HFF-Myc (cell line): ENCODE results near the gene NEK11.

ENCODE experiments used
- DNase-seq: peaks from one replicate; pipeline ENCODE4 v3.0.0-alpha.2; 2011; ENCODE audit warnings: low read depth; ENCODE audit errors: extremely low read depth
- H3K4me3 ChIP-seq: replicated peaks from 2 replicates; pipeline ENCODE4 v1.5.1; 2011; ENCODE audit warnings: low read depth, mild to moderate bottlenecking, control low read depth, low read length
- TF ChIP-seq, protein P1 (sequence below): IDR thresholded peaks from 2 replicates; pipeline ENCODE4 v1.5.1; 2012; ENCODE audit warnings: mild to moderate bottlenecking, low read depth, low read length, control low read depth; ENCODE audit errors: missing control alignments

NEK11 gene

GRCh38 chr3:131114256-131114655 is 87.6 kb downstream of the NEK11 start:
- no peak for DNase-seq
- no peak overlapping the region for H3K4me3 ChIP-seq
- TF ChIP-seq, protein P1, sequence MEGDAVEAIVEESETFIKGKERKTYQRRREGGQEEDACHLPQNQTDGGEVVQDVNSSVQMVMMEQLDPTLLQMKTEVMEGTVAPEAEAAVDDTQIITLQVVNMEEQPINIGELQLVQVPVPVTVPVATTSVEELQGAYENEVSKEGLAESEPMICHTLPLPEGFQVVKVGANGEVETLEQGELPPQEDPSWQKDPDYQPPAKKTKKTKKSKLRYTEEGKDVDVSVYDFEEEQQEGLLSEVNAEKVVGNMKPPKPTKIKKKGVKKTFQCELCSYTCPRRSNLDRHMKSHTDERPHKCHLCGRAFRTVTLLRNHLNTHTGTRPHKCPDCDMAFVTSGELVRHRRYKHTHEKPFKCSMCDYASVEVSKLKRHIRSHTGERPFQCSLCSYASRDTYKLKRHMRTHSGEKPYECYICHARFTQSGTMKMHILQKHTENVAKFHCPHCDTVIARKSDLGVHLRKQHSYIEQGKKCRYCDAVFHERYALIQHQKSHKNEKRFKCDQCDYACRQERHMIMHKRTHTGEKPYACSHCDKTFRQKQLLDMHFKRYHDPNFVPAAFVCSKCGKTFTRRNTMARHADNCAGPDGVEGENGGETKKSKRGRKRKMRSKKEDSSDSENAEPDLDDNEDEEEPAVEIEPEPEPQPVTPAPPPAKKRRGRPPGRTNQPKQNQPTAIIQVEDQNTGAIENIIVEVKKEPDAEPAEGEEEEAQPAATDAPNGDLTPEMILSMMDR = no peak

DNA sequence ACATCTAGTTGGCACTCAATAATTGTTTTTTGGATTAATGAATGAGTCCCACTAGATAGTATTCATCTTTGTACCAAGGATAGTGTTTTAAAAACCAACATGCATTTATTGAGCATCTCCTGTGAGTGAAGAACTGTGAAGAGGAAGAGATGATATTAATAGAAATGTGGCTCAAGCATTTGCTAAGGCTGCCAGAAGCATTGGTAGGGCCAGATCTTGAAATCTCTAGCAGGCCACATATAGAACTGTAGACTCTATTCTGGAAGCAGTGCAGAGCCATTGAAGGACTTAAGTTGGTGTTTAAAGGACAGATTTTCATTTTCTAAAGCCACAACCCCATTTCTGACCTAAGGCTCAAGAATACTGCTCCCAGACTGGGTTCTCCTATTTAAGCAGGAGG is 99.0 kb downstream of the NEK11 start:
- H3K4me3 ChIP-seq = no peak overlapping the region
- TF ChIP-seq, protein P1 = no peak
- no peak for DNase-seq

DNA sequence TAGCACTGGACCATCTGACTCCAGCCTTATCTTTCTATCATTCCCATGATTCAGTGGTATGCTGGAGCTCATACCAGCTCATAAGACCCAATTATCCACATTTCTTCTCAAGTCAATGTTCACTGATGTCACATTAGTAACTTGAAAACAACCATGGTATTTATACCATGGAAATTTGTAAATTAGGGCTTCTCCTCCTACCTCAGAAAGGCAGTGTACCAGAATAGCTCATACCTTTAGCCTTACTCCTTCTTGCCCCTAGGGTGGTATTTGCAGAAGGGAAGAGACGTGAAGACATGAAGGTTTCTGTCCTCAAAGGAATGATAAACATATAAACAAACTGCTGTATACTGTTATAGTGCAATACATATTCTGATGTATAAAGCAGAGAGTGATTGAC is 114.2 kb downstream of the NEK11 start:
- no peak for DNase-seq
- no peak overlapping the region for H3K4me3 ChIP-seq
- TF ChIP-seq, protein P1 = no peak

GRCh38 chr3:131141770-131142169 is 115.1 kb downstream of the NEK11 start:
- TF ChIP-seq, protein P1 = no peak
- no peak for DNase-seq
- H3K4me3 ChIP-seq = no peak overlapping the region

DNA sequence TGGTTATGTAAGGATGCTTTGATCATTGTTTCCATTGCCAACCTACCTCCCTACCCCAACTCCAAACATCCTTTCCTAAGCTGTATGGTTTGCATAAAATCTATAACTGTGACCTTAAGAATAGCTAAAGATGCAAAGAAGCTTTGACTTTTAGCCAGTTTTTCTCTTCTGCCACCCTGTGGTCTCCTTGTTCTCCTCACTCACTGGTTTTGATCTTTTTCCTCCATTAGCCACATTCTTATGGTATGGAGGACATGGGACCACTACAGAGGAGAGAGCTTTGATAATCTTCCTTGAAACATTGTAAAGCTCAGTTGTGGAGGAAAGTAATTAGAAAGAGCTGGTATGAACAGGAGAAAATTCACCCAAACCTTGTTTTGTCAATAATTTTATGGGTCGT is 115.9 kb downstream of the NEK11 start:
- DNase-seq = peak; percentile 3
- TF ChIP-seq, protein P1 = no peak
- H3K4me3 ChIP-seq = no peak overlapping the region

DNA sequence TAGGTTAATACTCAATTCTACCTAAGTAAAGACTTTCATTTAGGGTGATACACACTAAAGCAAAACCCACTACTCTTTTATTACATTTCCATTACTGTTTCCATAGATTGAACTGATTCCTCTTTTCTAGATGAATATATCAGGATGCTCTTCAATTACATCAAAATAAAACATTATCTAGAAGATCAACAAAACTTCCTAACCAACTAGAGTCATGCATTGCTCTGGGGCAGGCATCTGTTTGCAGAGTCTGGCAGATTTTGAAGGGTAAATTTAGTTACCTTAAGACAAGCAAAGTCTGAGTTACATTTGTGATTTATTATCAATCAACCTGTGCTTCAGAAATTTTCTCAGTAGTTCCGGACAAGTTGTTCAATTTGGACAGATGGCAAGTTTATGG is 117.1 kb downstream of the NEK11 start:
- TF ChIP-seq, protein P1 = no peak
- no peak for DNase-seq
- no peak overlapping the region for H3K4me3 ChIP-seq

DNA sequence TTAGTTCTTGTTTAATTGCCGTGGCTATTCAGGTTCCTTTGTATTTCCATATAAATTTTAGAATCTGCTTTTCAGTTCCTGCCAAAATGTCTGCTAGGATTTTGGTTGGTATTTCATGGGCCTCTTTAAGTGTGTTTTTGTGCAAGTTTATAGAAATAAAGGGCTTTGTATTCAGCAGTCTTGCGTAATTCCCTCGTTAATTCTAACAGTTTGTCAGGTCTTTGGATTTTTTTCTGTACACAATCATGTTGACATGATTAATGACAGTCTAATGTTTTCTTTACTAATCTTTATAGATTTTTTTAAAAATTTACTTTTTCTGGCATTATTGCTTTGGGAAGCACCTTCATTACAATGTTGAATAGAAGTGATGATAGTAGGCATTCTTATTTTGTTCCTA is 120.9 kb downstream of the NEK11 start:
- TF ChIP-seq, protein P1 = no peak
- no peak overlapping the region for H3K4me3 ChIP-seq
- DNase-seq = no peak
